GM18520 (cell line): Measurements from ENCODE around the gene RPS6KB2.
A peak's percentile ranks its signal among the peaks of the same experiment; 100 is the strongest.

Experiments used
- ATAC-seq: cut with Tn5 transposase; IDR thresholded peaks from one replicate; pipeline ENCODE4 v1.9.1; 2021; ENCODE audit not compliant: unreplicated experiment

RPS6KB2 gene

GRCh38 chr11:67410369-67410831 is 17.9 kb upstream of the RPS6KB2 start:
- ATAC-seq: no peak

GRCh38 chr11:67410984-67411784 is 17.1 kb upstream of the RPS6KB2 start:
- ATAC-seq: no peak

- ATAC-seq: no peak
These were observed 16.5 kb upstream of the RPS6KB2 start for GRCh38 chr11:67411785-67412152.

- ATAC-seq: no peak
These were observed 15.7 kb upstream of the RPS6KB2 start for GRCh38 chr11:67412495-67413179.

- ATAC-seq: no peak
These were observed 14.9 kb upstream of the RPS6KB2 start for GRCh38 chr11:67413266-67413849.

GRCh38 chr11:67415501-67416304 is 12.6 kb upstream of the RPS6KB2 start, which contains the start of gene CARNS1:
Gene CARNS1 (plus strand): TSS chr11:67415678. CDS start chr11:67416200, 522 bp downstream.
- ATAC-seq: no peak

- no peak for ATAC-seq
These were observed 11.6 kb upstream of the RPS6KB2 start for GRCh38 chr11:67416416-67417335.

- no peak for ATAC-seq
These were observed 10.9 kb upstream of the RPS6KB2 start for GRCh38 chr11:67417425-67417824.

- no peak for ATAC-seq
These were observed 9.6 kb upstream of the RPS6KB2 start for GRCh38 chr11:67418476-67419281.

GRCh38 chr11:67419325-67420049 is 8.8 kb upstream of the RPS6KB2 start:
- ATAC-seq: no peak

GRCh38 chr11:67420147-67420645 is 8.1 kb upstream of the RPS6KB2 start:
- no peak for ATAC-seq

GRCh38 chr11:67420646-67421429 is 7.5 kb upstream of the RPS6KB2 start:
- peak; percentile 82 for ATAC-seq

- ATAC-seq: no peak
These were observed 6.8 kb upstream of the RPS6KB2 start for GRCh38 chr11:67421430-67422031.

GRCh38 chr11:67422891-67423290 is 5.4 kb upstream of the RPS6KB2 start:
- no peak for ATAC-seq

GRCh38 chr11:67423466-67423865 is 4.8 kb upstream of the RPS6KB2 start:
- no peak for ATAC-seq

GRCh38 chr11:67423891-67424613 is 4.2 kb upstream of the RPS6KB2 start:
- no peak for ATAC-seq
